DOHH2 (cell line): Measurements from ENCODE around the gene MOCS3.

Experiments used
- H3F3A ChIP-seq: fragments of 200-600 bp; sonication (generic), shearing (Covaris generic); 2 replicates; pipeline ENCODE4 v1.6.0; 2016; ENCODE audit warnings: antibody characterized with exemption, mild to moderate bottlenecking; ENCODE audit not compliant: control insufficient read depth, insufficient read depth
- H3K27ac ChIP-seq: fragments of 200-600 bp; sonication (generic); 2 replicates; pipeline ENCODE4 v1.5.1; 2014; ENCODE audit warnings: low read depth, mild to moderate bottlenecking, low read length, moderate library complexity
- H3K27me3 ChIP-seq: fragments of 200-600 bp; sonication (generic); 2 replicates; pipeline ENCODE4 v1.6.1; 2014; ENCODE audit warnings: mild to moderate bottlenecking, low read length, mixed read lengths; ENCODE audit not compliant: control insufficient read depth
- H3K36me3 ChIP-seq: fragments of 200-600 bp; sonication (generic); 2 replicates; pipeline ENCODE4 v1.6.1; 2014; ENCODE audit warnings: mild to moderate bottlenecking, low read length, moderate library complexity, mixed read lengths; ENCODE audit not compliant: control insufficient read depth
- H3K4me1 ChIP-seq: fragments of 200-600 bp; sonication (generic); 2 replicates; pipeline ENCODE4 v1.6.1; 2014; ENCODE audit warnings: mild to moderate bottlenecking, low read length, mixed read lengths; ENCODE audit not compliant: control insufficient read depth
- H3K4me2 ChIP-seq: fragments of 200-600 bp; sonication (generic); 2 replicates; pipeline ENCODE4 v1.6.0; 2014; ENCODE audit warnings: mild to moderate bottlenecking, low read length, moderate library complexity
- H3K4me3 ChIP-seq: fragments of 200-600 bp; sonication (generic); 2 replicates; pipeline ENCODE4 v1.5.1; 2014; ENCODE audit warnings: mild to moderate bottlenecking, low read length, mixed read lengths
- H3K79me2 ChIP-seq: fragments of 200-600 bp; sonication (generic); 2 replicates; pipeline ENCODE4 v1.6.1; 2014; ENCODE audit warnings: mild to moderate bottlenecking, low read length, mixed read lengths; ENCODE audit not compliant: control insufficient read depth
- H3K9me2 ChIP-seq: fragments of 200-600 bp; sonication (generic); replicated peaks from 2 replicates; pipeline ENCODE4 v1.6.1; 2014; ENCODE audit warnings: mild to moderate bottlenecking, low read length, mixed read lengths; ENCODE audit not compliant: control insufficient read depth
- H3K9me3 ChIP-seq: fragments of 200-600 bp; sonication (generic); 2 replicates; pipeline ENCODE4 v1.6.1; 2014; ENCODE audit warnings: antibody characterized with exemption, low read length, mixed read lengths; ENCODE audit not compliant: control insufficient read depth, insufficient read depth
- H4K20me1 ChIP-seq: fragments of 200-600 bp; sonication (generic); 2 replicates; pipeline ENCODE4 v1.6.0; 2014; ENCODE audit warnings: low read depth, mild to moderate bottlenecking, antibody characterized with exemption, low read length, moderate library complexity; ENCODE audit not compliant: control insufficient read depth, insufficient read depth
- CTCF ChIP-seq: fragments of 200-600 bp; sonication (generic); IDR thresholded peaks from one replicate; pipeline ENCODE4 v1.5.1; 2014; ENCODE audit warnings: antibody characterized with exemption, mild to moderate bottlenecking, low read depth, low read length; ENCODE audit not compliant: poor library complexity, severe bottlenecking
- EZH2phosphoT487 ChIP-seq: fragments of 200-600 bp; sonication (generic); IDR thresholded peaks from 2 replicates; pipeline ENCODE4 v1.6.1; 2017; ENCODE audit warnings: borderline replicate concordance, mild to moderate bottlenecking, antibody characterized with exemption, low read length, moderate library complexity, mixed read lengths

The MOCS3 gene

DNA sequence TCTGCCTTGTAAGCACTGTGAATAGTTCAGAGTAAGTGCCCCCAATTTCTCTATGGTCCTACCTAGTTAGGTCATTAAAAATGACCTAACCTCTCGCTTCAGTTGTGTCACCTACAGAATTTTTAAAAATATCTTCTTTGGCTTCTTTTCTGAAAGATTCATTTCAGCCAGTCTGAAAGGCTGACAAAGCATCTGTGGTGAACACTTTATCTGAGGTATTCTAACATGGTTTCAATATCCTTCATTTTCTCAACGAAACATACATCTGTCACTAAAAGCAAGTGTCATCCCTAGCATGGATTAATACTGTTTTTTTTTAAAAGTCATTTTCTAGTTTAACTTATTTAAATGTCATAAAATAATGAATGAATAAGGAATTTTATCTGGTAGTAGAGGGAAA, 5.4 kb upstream of the MOCS3 start:
- no peak overlapping the region for H3K27ac ChIP-seq
- no peaks in the 10 kb centered on the region for H3K9me2 ChIP-seq
- peaks cover 85% of the 10 kb centered on the region for H3K36me3 ChIP-seq
- H3K4me3 ChIP-seq = no peak overlapping the region
- no peak overlapping the region for H3K4me2 ChIP-seq
- H3K9me3 ChIP-seq = no peaks in the 10 kb centered on the region
- TF ChIP-seq CTCF (no peak), EZH2phosphoT487 (no peak)
- H3F3A ChIP-seq = no peaks in the 10 kb centered on the region; the same call in 1 of the 2 replicates
- H3K4me1 ChIP-seq = peaks cover 16% of the 10 kb centered on the region
- H4K20me1 ChIP-seq = peaks cover 24% of the 10 kb centered on the region
- H3K79me2 ChIP-seq = peaks cover 83% of the 10 kb centered on the region
- no peaks in the 10 kb centered on the region for H3K27me3 ChIP-seq

GRCh38 chr20:50953821-50954220, 4.8 kb upstream of the MOCS3 start:
- peaks cover 81% of the 10 kb centered on the region for H3K36me3 ChIP-seq
- H3K4me2 ChIP-seq = no peak overlapping the region

DNA sequence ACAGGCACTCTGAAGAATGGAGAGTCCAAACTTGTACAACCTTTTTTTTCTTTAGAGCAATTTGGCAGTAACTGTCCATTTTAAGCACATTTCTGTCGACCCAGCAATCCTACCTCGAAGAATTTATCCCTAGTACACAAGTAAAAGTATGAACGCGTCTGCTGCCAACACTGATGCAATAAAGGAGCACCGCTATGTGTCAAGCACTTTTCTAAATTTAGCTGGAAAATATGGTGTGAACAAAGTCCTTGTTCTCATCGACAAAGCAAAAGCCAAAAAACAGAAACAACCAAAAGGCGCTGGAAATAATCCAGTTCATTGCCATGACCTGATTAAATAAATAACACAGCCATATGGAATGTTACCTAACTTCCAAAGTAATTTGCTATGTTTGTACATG, 1.3 kb upstream of the MOCS3 start:
- H3K27ac ChIP-seq = no peak overlapping the region

More at GRCh38 chr20:50953821-50954220, 4.8 kb upstream of the MOCS3 start:
- Histone ChIP-seq H3K4me3 (no peak overlapping the region), H3K9me3 (no peaks in the 10 kb centered on the region), H4K20me1 (peaks cover 24% of the 10 kb centered on the region), H3K27me3 (no peaks in the 10 kb centered on the region), H3K4me1 (peaks cover 16% of the 10 kb centered on the region), H3K27ac (no peak overlapping the region), H3K79me2 (peaks cover 89% of the 10 kb centered on the region), H3K9me2 (no peaks in the 10 kb centered on the region), H3F3A (no peaks in the 10 kb centered on the region; the same call in 1 of the 2 replicates)
- TF ChIP-seq EZH2phosphoT487 = no peak
- no peak for TF ChIP-seq CTCF

More for the DNA sequence above, 1.3 kb upstream of the MOCS3 start:
- peaks cover 98% of the 10 kb centered on the region for H3K79me2 ChIP-seq
- no peaks in the 10 kb centered on the region for H3K27me3 ChIP-seq
- H3K4me1 ChIP-seq = peaks cover 30% of the 10 kb centered on the region
- H3K9me2 ChIP-seq = no peaks in the 10 kb centered on the region
- H4K20me1 ChIP-seq = peaks cover 36% of the 10 kb centered on the region
- peak overlapping the region; percentile 84 for H3K4me2 ChIP-seq
- TF ChIP-seq CTCF = no peak
- TF ChIP-seq EZH2phosphoT487 = no peak
- H3K36me3 ChIP-seq = peaks cover 74% of the 10 kb centered on the region
- H3F3A ChIP-seq = no peaks in the 10 kb centered on the region; the same call in 1 of the 2 replicates
- no peaks in the 10 kb centered on the region for H3K9me3 ChIP-seq
- peak overlapping the region; percentile 97 for H3K4me3 ChIP-seq
